Chondrocyte (in vitro differentiated cells): ENCODE data around the gene AVL9. TPM values are rescaled to one million over a fixed set of nuclear protein-coding genes. Genes with fewer than 3 reads are reported as not detected.
"Not testable (repeated sequence)": the region's sequence is repeated elsewhere in the genome, so short reads cannot be mapped to it uniquely, and the experiment has no call there.

Experiments
- DNase-seq: peaks from one replicate; pipeline ENCODE4 v3.0.0; 2021; ENCODE audit warnings: mixed read lengths, low spot score
- H3K27ac Mint-ChIP-seq: one replicate; pipeline ENCODE4 v1.8.0; 2021; ENCODE audit warnings: mild to moderate bottlenecking, moderate library complexity, mixed read lengths; ENCODE audit not compliant: unreplicated experiment
- H3K27me3 Mint-ChIP-seq: 2 replicates; pipeline ENCODE4 v1.8.0; 2021; ENCODE audit warnings: low read depth, mixed read lengths
- H3K36me3 Mint-ChIP-seq: 2 replicates; pipeline ENCODE4 v1.8.0; 2021; ENCODE audit warnings: low read depth, mixed read lengths
- H3K4me1 Mint-ChIP-seq: 2 replicates; pipeline ENCODE4 v1.8.0; 2021; ENCODE audit warnings: low read depth, mild to moderate bottlenecking, mixed read lengths
- H3K4me3 Mint-ChIP-seq: one replicate; pipeline ENCODE4 v1.8.0; 2021; ENCODE audit warnings: mild to moderate bottlenecking, moderate library complexity, mixed read lengths; ENCODE audit not compliant: unreplicated experiment
- H3K9me3 Mint-ChIP-seq: 2 replicates; pipeline ENCODE4 v1.8.0; 2021; ENCODE audit warnings: low read depth, mixed read lengths
- CTCF ChIP-seq: fragments of 200-600 bp; sonication (generic); IDR thresholded peaks from 2 replicates; pipeline ENCODE4 v1.5.0; 2021; ENCODE audit warnings: antibody characterized with exemption, mild to moderate bottlenecking, moderate library complexity
- total RNA-seq: library from RNA; stranded (reverse); gene quantifications from 3 replicates; pipeline ENCODE4 v1.2.1, GENCODE V29; 2021

Gene AVL9
- total RNA-seq, 1 donor from 2014 or later, result 30.4 TPM

DNA sequence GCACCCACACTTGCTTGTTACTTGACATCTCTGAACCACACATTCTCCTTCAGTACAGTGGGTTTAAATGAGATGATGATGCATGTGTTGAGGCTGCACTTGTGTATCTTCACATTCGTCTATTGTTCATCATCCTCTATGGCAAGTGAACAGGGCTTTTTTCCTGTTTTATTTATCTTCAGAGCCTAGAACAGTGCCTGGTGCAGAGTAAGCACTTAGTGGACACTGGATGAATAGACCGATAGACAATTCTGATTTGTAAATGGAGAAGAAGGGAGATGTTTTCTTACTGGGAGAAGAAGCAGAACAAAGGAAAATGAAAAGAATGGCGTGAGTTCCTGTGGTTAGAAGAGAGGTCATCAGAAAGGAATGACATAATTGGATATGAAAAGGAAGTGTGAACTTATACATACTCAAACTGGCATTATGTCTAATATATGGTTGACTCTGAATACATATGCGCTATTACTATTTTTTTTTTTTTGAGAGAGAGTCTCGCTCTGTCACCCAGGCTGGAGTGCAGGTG lies 99.7 kb downstream of the AVL9 start:
- TF ChIP-seq CTCF, result no peak
- peaks cover 20% of the 10 kb centered on the region for H3K9me3 Mint-ChIP-seq
- no peaks in the 10 kb centered on the region for H3K4me1 Mint-ChIP-seq
- no peaks in the 10 kb centered on the region for H3K27me3 Mint-ChIP-seq
- no peak overlapping the region for H3K4me3 Mint-ChIP-seq
- no peak for DNase-seq
- H3K36me3 Mint-ChIP-seq, result peaks cover 16% of the 10 kb centered on the region
- H3K27ac Mint-ChIP-seq, result no peak overlapping the region

DNA sequence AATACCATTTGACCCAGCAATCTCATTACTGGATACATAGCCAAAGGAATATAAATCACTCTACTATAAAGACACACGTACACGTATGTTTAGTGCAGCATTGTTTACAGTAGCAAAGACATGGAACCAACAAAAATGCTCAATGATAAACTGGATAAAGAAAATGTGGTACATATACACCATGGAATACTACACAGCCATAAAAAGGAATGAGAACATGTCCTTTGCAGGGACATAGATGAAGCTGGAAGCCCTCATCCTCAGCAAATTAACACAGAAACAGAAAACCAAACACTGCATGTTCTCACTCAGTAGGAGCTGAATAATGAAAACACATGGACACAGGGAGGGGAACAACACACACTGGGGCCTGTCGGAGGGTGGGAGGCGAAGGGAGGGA lies 105.9 kb downstream of the AVL9 start:
- H3K27me3 Mint-ChIP-seq, DNase-seq, H3K27ac Mint-ChIP-seq, H3K4me1 Mint-ChIP-seq, H3K4me3 Mint-ChIP-seq: not testable (repeated sequence)
- H3K9me3 Mint-ChIP-seq, result peaks cover 40% of the 10 kb centered on the region
- H3K36me3 Mint-ChIP-seq, result peaks cover 22% of the 10 kb centered on the region

- no peak overlapping the region for H3K27ac Mint-ChIP-seq
- H3K4me3 Mint-ChIP-seq, result no peak overlapping the region
- H3K9me3 Mint-ChIP-seq, result peaks cover 40% of the 10 kb centered on the region
- no peak for DNase-seq
- no peaks in the 10 kb centered on the region for H3K4me1 Mint-ChIP-seq
- TF ChIP-seq CTCF, result no peak
- no peaks in the 10 kb centered on the region for H3K27me3 Mint-ChIP-seq
- peaks cover 18% of the 10 kb centered on the region for H3K36me3 Mint-ChIP-seq
These were observed 107.2 kb downstream of the AVL9 start for GRCh38 chr7:32602470-32602869.

DNA sequence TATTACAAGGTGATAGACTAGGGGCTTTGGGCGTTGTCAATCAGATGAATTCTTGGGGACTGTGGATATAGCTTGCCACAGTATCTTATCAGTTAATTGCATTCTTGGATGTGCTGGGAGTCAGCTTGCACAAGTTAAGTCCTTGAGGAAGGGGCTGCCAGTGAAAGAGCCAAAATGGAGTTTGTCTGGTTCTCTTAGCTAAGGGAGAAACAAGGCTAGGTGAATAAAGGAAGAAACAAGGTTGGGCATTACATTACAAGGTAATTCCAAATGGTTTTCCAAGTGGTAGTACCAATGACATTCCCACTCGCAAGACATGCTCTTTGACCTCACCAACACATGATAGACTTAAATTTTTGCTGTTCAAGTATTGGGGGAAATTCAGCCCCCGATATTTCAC lies 108.2 kb downstream of the AVL9 start:
- H3K4me3 Mint-ChIP-seq, H3K36me3 Mint-ChIP-seq: not testable (repeated sequence)

GRCh38 chr7:32604047-32604446 lies 108.8 kb downstream of the AVL9 start:
- peaks cover 27% of the 10 kb centered on the region for H3K9me3 Mint-ChIP-seq
- not testable (repeated sequence) for H3K27me3 Mint-ChIP-seq, H3K36me3 Mint-ChIP-seq, H3K4me1 Mint-ChIP-seq, H3K4me3 Mint-ChIP-seq, DNase-seq, H3K27ac Mint-ChIP-seq

More for the DNA sequence above, 108.2 kb downstream of the AVL9 start:
- not testable (repeated sequence) for DNase-seq, H3K27ac Mint-ChIP-seq, H3K27me3 Mint-ChIP-seq, H3K4me1 Mint-ChIP-seq
- H3K9me3 Mint-ChIP-seq, result peaks cover 30% of the 10 kb centered on the region

DNA sequence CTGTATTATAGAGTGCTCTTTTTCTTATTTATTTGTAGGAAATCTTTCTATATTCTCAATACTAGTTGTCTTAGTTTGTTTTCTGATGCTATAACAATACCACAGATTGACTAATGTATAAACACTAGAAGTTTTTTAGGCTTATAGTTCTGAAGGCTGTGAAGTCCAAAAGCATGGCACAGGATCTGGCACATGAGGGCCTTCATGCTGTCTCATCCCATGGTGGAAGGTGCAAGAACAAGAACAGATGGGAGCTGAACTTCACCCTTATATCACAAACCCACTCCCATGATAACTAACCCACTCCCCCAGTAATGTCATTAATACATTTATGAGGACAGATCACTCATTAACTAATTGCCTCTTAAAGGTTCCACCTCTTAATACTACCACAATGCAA lies 109.7 kb downstream of the AVL9 start:
- H3K27me3 Mint-ChIP-seq, result no peaks in the 10 kb centered on the region
- DNase-seq, result no peak
- H3K9me3 Mint-ChIP-seq, result peaks cover 20% of the 10 kb centered on the region
- no peak overlapping the region for H3K27ac Mint-ChIP-seq
- H3K36me3 Mint-ChIP-seq, result peaks cover 10% of the 10 kb centered on the region
- no peak overlapping the region for H3K4me3 Mint-ChIP-seq
- TF ChIP-seq CTCF, result no peak
- no peaks in the 10 kb centered on the region for H3K4me1 Mint-ChIP-seq

GRCh38 chr7:32609463-32609862 lies 114.2 kb downstream of the AVL9 start:
- TF ChIP-seq CTCF, result no peak
- H3K27me3 Mint-ChIP-seq, result no peaks in the 10 kb centered on the region
- H3K9me3 Mint-ChIP-seq, result peaks cover 3% of the 10 kb centered on the region
- H3K4me3 Mint-ChIP-seq, result no peak overlapping the region
- DNase-seq, result no peak
- no peak overlapping the region for H3K27ac Mint-ChIP-seq
- peaks cover 21% of the 10 kb centered on the region for H3K4me1 Mint-ChIP-seq
- H3K36me3 Mint-ChIP-seq, result peaks cover 5% of the 10 kb centered on the region
